ENCODE measurements around the gene CXADR. TPM values are rescaled to one million over a fixed set of nuclear protein-coding genes. Genes with fewer than 3 reads are reported as not detected.

CXADR gene
- total RNA-seq, 3 donors from 2014 or later (not counting 1 experiment from before 2014, with no cell fraction given), result 0.10 TPM; not detected in 2

DNA sequence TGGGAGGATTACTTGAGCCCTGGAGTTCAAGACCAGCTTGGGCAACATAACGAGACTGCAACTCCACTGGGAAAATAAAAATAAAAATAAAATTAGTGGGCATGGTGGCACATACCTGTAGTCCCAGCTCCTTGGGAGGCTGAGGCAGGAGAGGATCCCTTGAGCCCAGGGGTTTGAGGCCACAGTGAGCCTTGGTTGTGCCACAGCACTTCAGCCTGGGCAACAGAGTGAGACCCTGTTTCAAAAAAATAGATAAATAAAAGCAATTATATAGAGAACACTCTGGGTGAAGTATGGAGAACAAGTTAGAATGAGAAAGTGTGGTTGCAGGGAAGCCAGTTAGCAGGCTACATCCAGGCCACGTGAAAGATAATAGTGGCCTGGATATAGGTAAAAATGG is 25.7 kb downstream of the CXADR start:
- H3K4me3 ChIP-seq (ENCODE audit: low read length), result no peak overlapping the region
- H3K4me1 ChIP-seq (ENCODE audit: control insufficient read depth, insufficient read depth, low read length), result no peaks in the 10 kb centered on the region
- no peak overlapping the region for H3K27ac Mint-ChIP-seq
- H3K27ac ChIP-seq (ENCODE audit: low read length), result no peak overlapping the region
- no peaks in the 10 kb centered on the region for H3K9me3 Mint-ChIP-seq
- H3K4me1 Mint-ChIP-seq, result no peaks in the 10 kb centered on the region
- no peak for TF ChIP-seq CTCF (IDR thresholded peaks at IDR 0.05)
- no peak for DNase-seq
- intact Hi-C loops (cut with micrococcal nuclease), result no loop called here
- no peak for ATAC-seq
- H3K36me3 ChIP-seq (ENCODE audit: control insufficient read depth, insufficient read depth, low read length), result no peaks in the 10 kb centered on the region
- H3K9me3 ChIP-seq (ENCODE audit: control insufficient read depth, insufficient read depth, low read length), result no peaks in the 10 kb centered on the region
- peaks cover 9 to 14% of the 10 kb centered on the region in 2 donors for H3K27me3 Mint-ChIP-seq (ENCODE audit: low read depth in 2 of 2)
- 83% methylated on average over 2 of the region's 2 CpGs for WGBS (ENCODE audit: insufficient coverage)
- H3K4me3 Mint-ChIP-seq, result no peak overlapping the region
- no peaks in the 10 kb centered on the region for H3K36me3 Mint-ChIP-seq
- H3K27me3 ChIP-seq (ENCODE audit: control insufficient read depth, insufficient read depth, low read length), result no peaks in the 10 kb centered on the region

GRCh38 chr21:17539323-17539722 is 26.5 kb downstream of the CXADR start:
- 54% methylated on average over 1 of the region's 1 CpG for WGBS (ENCODE audit: insufficient coverage)
- no peak overlapping the region for H3K4me3 Mint-ChIP-seq
- Histone ChIP-seq H3K27me3 (ENCODE audit: control insufficient read depth, insufficient read depth, low read length) (no peaks in the 10 kb centered on the region), H3K4me1 (ENCODE audit: control insufficient read depth, insufficient read depth, low read length) (no peaks in the 10 kb centered on the region), H3K9me3 (ENCODE audit: control insufficient read depth, insufficient read depth, low read length) (no peaks in the 10 kb centered on the region), H3K36me3 (ENCODE audit: control insufficient read depth, insufficient read depth, low read length) (no peaks in the 10 kb centered on the region), H3K27ac (ENCODE audit: low read length) (no peak overlapping the region), H3K4me3 (ENCODE audit: low read length) (no peak overlapping the region)
- no peaks in the 10 kb centered on the region for H3K9me3 Mint-ChIP-seq
- DNase-seq (no peak), ATAC-seq (no peak)
- H3K27ac Mint-ChIP-seq, result no peak overlapping the region
- H3K4me1 Mint-ChIP-seq, result no peaks in the 10 kb centered on the region
- TF ChIP-seq CTCF (IDR thresholded peaks at IDR 0.05), result no peak
- intact Hi-C loops (cut with micrococcal nuclease), result no loop called here
- peaks cover 16 to 17% of the 10 kb centered on the region in 2 donors for H3K27me3 Mint-ChIP-seq (ENCODE audit: low read depth in 2 of 2)
- no peaks in the 10 kb centered on the region for H3K36me3 Mint-ChIP-seq

GRCh38 chr21:17539743-17540341 is 27.0 kb downstream of the CXADR start:
- no peak for TF ChIP-seq CTCF (IDR thresholded peaks at IDR 0.05)
- H3K4me3 Mint-ChIP-seq, result no peak overlapping the region
- intact Hi-C loops (cut with micrococcal nuclease), result no loop called here
- Histone ChIP-seq H3K27me3 (ENCODE audit: control insufficient read depth, insufficient read depth, low read length) (no peaks in the 10 kb centered on the region), H3K9me3 (ENCODE audit: control insufficient read depth, insufficient read depth, low read length) (no peaks in the 10 kb centered on the region), H3K27ac (ENCODE audit: low read length) (no peak overlapping the region), H3K4me1 (ENCODE audit: control insufficient read depth, insufficient read depth, low read length) (no peaks in the 10 kb centered on the region), H3K36me3 (ENCODE audit: control insufficient read depth, insufficient read depth, low read length) (no peaks in the 10 kb centered on the region), H3K4me3 (ENCODE audit: low read length) (no peak overlapping the region)
- 79% methylated on average over 7 of the region's 9 CpGs for WGBS (ENCODE audit: insufficient coverage)
- H3K4me1 Mint-ChIP-seq, result no peaks in the 10 kb centered on the region
- no peak for DNase-seq
- no peak overlapping the region for H3K27ac Mint-ChIP-seq
- H3K36me3 Mint-ChIP-seq, result no peaks in the 10 kb centered on the region
- ATAC-seq, result no peak
- no peaks in the 10 kb centered on the region for H3K9me3 Mint-ChIP-seq
- peaks cover 16 to 20% of the 10 kb centered on the region in 2 donors for H3K27me3 Mint-ChIP-seq (ENCODE audit: low read depth in 2 of 2)

DNA sequence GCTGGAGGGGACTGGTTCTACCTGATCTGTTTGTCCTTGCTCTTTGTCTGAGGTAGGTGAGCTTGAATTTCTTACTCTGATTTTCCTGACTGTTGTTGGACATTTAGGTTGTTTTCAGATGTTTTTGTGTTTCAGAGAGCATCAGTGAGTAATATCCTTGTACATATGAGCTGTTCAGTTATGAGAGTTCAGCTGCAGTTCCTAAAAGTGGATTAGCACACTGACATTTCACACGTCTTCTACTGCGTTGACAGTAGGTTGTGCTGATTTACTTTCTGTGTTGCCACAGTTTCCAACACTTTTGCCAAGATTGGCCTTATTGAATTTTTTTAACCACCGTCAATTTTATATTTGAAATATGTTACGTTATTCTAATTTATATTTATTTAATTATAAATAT is 27.7 kb downstream of the CXADR start:
- 90% methylated on average over 2 of the region's 4 CpGs for WGBS (ENCODE audit: insufficient coverage)
- H3K4me3 Mint-ChIP-seq, result no peak overlapping the region
- no peaks in the 10 kb centered on the region for H3K9me3 Mint-ChIP-seq
- no peak overlapping the region for H3K4me3 ChIP-seq (ENCODE audit: low read length)
- ATAC-seq (no peak), DNase-seq (no peak)
- intact Hi-C loops (cut with micrococcal nuclease), result no loop called here
- H3K36me3 Mint-ChIP-seq, result no peaks in the 10 kb centered on the region
- no peak for TF ChIP-seq CTCF (IDR thresholded peaks at IDR 0.05)
- no peaks in the 10 kb centered on the region for H3K27me3 ChIP-seq (ENCODE audit: control insufficient read depth, insufficient read depth, low read length)
- no peaks in the 10 kb centered on the region for H3K36me3 ChIP-seq (ENCODE audit: control insufficient read depth, insufficient read depth, low read length)
- no peak overlapping the region for H3K27ac ChIP-seq (ENCODE audit: low read length)
- H3K4me1 Mint-ChIP-seq, result no peaks in the 10 kb centered on the region
- H3K4me1 ChIP-seq (ENCODE audit: control insufficient read depth, insufficient read depth, low read length), result no peaks in the 10 kb centered on the region
- peaks cover 16 to 20% of the 10 kb centered on the region in 2 donors for H3K27me3 Mint-ChIP-seq (ENCODE audit: low read depth in 2 of 2)
- H3K27ac Mint-ChIP-seq, result no peak overlapping the region
- no peaks in the 10 kb centered on the region for H3K9me3 ChIP-seq (ENCODE audit: control insufficient read depth, insufficient read depth, low read length)
